MM.1S (cell line): ENCODE measurements around the gene DTL.

Source experiments
- DNase-seq: peaks from one replicate; pipeline ENCODE4 v3.0.0-alpha.2; 2015
- H2AFZ ChIP-seq: fragments of 300-600 bp; sonication (generic); 2 replicates; pipeline ENCODE4 v1.6.0; 2016; ENCODE audit warnings: antibody characterized with exemption, low read length
- H3F3A ChIP-seq: fragments of 300-600 bp; sonication (generic); 2 replicates; pipeline ENCODE4 v1.6.1; 2016; ENCODE audit warnings: mild to moderate bottlenecking, antibody characterized with exemption, low read length, moderate library complexity, mixed read lengths; ENCODE audit not compliant: insufficient read depth
- H3K27ac ChIP-seq: fragments of 300-600 bp; sonication (generic); 2 replicates; pipeline ENCODE4 v1.5.1; 2016; ENCODE audit warnings: mild to moderate bottlenecking, low read length
- H3K27me3 ChIP-seq: fragments of 300-600 bp; sonication (generic); replicated peaks from 2 replicates; pipeline ENCODE4 v1.6.0; 2016; ENCODE audit warnings: low read length; ENCODE audit not compliant: insufficient read depth
- H3K36me3 ChIP-seq: fragments of 300-600 bp; sonication (generic); replicated peaks from 2 replicates; pipeline ENCODE4 v1.6.1; 2016; ENCODE audit warnings: mild to moderate bottlenecking, low read length, mixed read lengths; ENCODE audit not compliant: insufficient read depth
- H3K4me1 ChIP-seq: fragments of 300-600 bp; sonication (generic); 2 replicates; pipeline ENCODE4 v1.6.1; 2016; ENCODE audit warnings: low read length, mixed read lengths
- H3K4me2 ChIP-seq: fragments of 300-600 bp; sonication (generic); 2 replicates; pipeline ENCODE4 v1.6.0; 2016; ENCODE audit warnings: low read depth, low read length
- H3K4me3 ChIP-seq: fragments of 300-600 bp; sonication (generic); 2 replicates; pipeline ENCODE4 v1.5.1; 2016; ENCODE audit warnings: low read length, mixed read lengths
- H3K79me2 ChIP-seq: fragments of 300-600 bp; sonication (generic); 2 replicates; pipeline ENCODE4 v1.6.1; 2016; ENCODE audit warnings: mixed run types, low read length, mixed read lengths
- H3K9ac ChIP-seq: fragments of 300-600 bp; sonication (generic); 2 replicates; pipeline ENCODE4 v1.6.1; 2016; ENCODE audit warnings: low read length, mixed read lengths
- H3K9me2 ChIP-seq: fragments of 300-600 bp; sonication (generic); replicated peaks from 2 replicates; pipeline ENCODE4 v1.6.1; 2016; ENCODE audit warnings: mild to moderate bottlenecking, low read length, mixed read lengths; ENCODE audit not compliant: insufficient read depth
- H3K9me3 ChIP-seq: fragments of 300-600 bp; sonication (generic); replicated peaks from 2 replicates; pipeline ENCODE4 v1.6.1; 2016; ENCODE audit warnings: mild to moderate bottlenecking, low read length, mixed read lengths; ENCODE audit not compliant: insufficient read depth
- H4K20me1 ChIP-seq: fragments of 300-600 bp; sonication (generic); 2 replicates; pipeline ENCODE4 v1.6.1; 2016; ENCODE audit warnings: mild to moderate bottlenecking, low read length, moderate library complexity, mixed read lengths; ENCODE audit not compliant: insufficient read depth
- CTCF ChIP-seq: fragments of 300-600 bp; sonication (generic); IDR thresholded peaks from 2 replicates; pipeline ENCODE4 v1.5.1; 2016; ENCODE audit warnings: antibody characterized with exemption, low read length, mixed read lengths
- EZH2 ChIP-seq: fragments of 300-600 bp; sonication (generic); optimal IDR thresholded peaks from 2 replicates; pipeline ENCODE3; 2017; ENCODE audit warnings: low read depth, mild to moderate bottlenecking, antibody characterized with exemption, low read length, mixed read lengths
- EZH2phosphoT487 ChIP-seq: fragments of 300-600 bp; sonication (generic); IDR thresholded peaks from 2 replicates; pipeline ENCODE4 v1.6.1; 2018; ENCODE audit warnings: antibody characterized with exemption, low read length

DTL gene

GRCh38 chr1:212098310-212098709 is 62.8 kb downstream of the DTL start:
- TF ChIP-seq EZH2phosphoT487 (no peak), CTCF (no peak)
- no peaks in the 10 kb centered on the region for H3K27me3 ChIP-seq
- H3F3A ChIP-seq, result no peaks in the 10 kb centered on the region
- H3K4me1 ChIP-seq, result no peaks in the 10 kb centered on the region
- H3K79me2 ChIP-seq, result peaks cover 70% of the 10 kb centered on the region
- no peak overlapping the region for H3K4me2 ChIP-seq
- H3K9ac ChIP-seq, result no peak overlapping the region
- no peak for DNase-seq
- H4K20me1 ChIP-seq, result peaks cover 17% of the 10 kb centered on the region
- no peaks in the 10 kb centered on the region for H3K9me2 ChIP-seq
- H3K9me3 ChIP-seq, result no peaks in the 10 kb centered on the region
- no peak overlapping the region for H3K27ac ChIP-seq
- H2AFZ ChIP-seq, result no peak overlapping the region
- peaks cover 9% of the 10 kb centered on the region; the same call in 1 of the 2 replicates for H3K36me3 ChIP-seq
- no peak overlapping the region for H3K4me3 ChIP-seq

GRCh38 chr1:212098771-212099170 is 63.2 kb downstream of the DTL start:
- peaks cover 17% of the 10 kb centered on the region for H4K20me1 ChIP-seq
- no peaks in the 10 kb centered on the region for H3K9me2 ChIP-seq
- no peak overlapping the region for H3K9ac ChIP-seq
- H2AFZ ChIP-seq, result no peak overlapping the region
- no peaks in the 10 kb centered on the region for H3K27me3 ChIP-seq
- no peak for TF ChIP-seq CTCF
- TF ChIP-seq EZH2phosphoT487, result no peak
- TF ChIP-seq EZH2, result no peak
- H3F3A ChIP-seq, result no peaks in the 10 kb centered on the region
- no peak for DNase-seq
- H3K4me2 ChIP-seq, result no peak overlapping the region
- no peak overlapping the region for H3K27ac ChIP-seq
- H3K9me3 ChIP-seq, result no peaks in the 10 kb centered on the region
- H3K4me1 ChIP-seq, result no peaks in the 10 kb centered on the region
- peaks cover 65% of the 10 kb centered on the region for H3K79me2 ChIP-seq
- peaks cover 9% of the 10 kb centered on the region; the same call in 1 of the 2 replicates for H3K36me3 ChIP-seq
- no peak overlapping the region for H3K4me3 ChIP-seq

GRCh38 chr1:212101251-212101650 is 65.7 kb downstream of the DTL start:
- H3K9me3 ChIP-seq, result no peaks in the 10 kb centered on the region
- H3K9ac ChIP-seq, result no peak overlapping the region
- peaks cover 9% of the 10 kb centered on the region; the same call in 1 of the 2 replicates for H3K36me3 ChIP-seq
- no peaks in the 10 kb centered on the region for H3K27me3 ChIP-seq
- DNase-seq, result no peak
- no peaks in the 10 kb centered on the region for H3K9me2 ChIP-seq
- TF ChIP-seq EZH2phosphoT487 (no peak), CTCF (no peak), EZH2 (no peak)
- no peaks in the 10 kb centered on the region for H3F3A ChIP-seq
- no peak overlapping the region for H3K27ac ChIP-seq
- H3K4me1 ChIP-seq, result 0 out of 2 replicates have a peak, but pooled peaks cover 4% of the 10 kb centered on the region
- H2AFZ ChIP-seq, result no peak overlapping the region
- no peak overlapping the region for H3K4me2 ChIP-seq
- peaks cover 16% of the 10 kb centered on the region for H4K20me1 ChIP-seq
- peaks cover 41% of the 10 kb centered on the region for H3K79me2 ChIP-seq
- no peak overlapping the region for H3K4me3 ChIP-seq

- Histone ChIP-seq H3K79me2 (peaks cover 36% of the 10 kb centered on the region), H3K36me3 (peaks cover 9% of the 10 kb centered on the region; the same call in 1 of the 2 replicates), H3K27ac (no peak overlapping the region), H2AFZ (no peak overlapping the region), H3K9me3 (no peaks in the 10 kb centered on the region), H3K4me1 (0 out of 2 replicates have a peak, but pooled peaks cover 4% of the 10 kb centered on the region), H4K20me1 (peaks cover 13% of the 10 kb centered on the region), H3F3A (no peaks in the 10 kb centered on the region), H3K4me3 (no peak overlapping the region), H3K9ac (no peak overlapping the region), H3K27me3 (no peaks in the 10 kb centered on the region), H3K9me2 (no peaks in the 10 kb centered on the region), H3K4me2 (no peak overlapping the region)
- no peak for DNase-seq
- TF ChIP-seq EZH2phosphoT487 (no peak), CTCF (no peak), EZH2 (no peak)
Measured at GRCh38 chr1:212101735-212102134, 66.2 kb downstream of the DTL start.
